HG03280 (cell line): ENCODE results near the gene ITPRIPL2.

Source experiments
- ATAC-seq: cut with Tn5 transposase; IDR thresholded peaks from one replicate; pipeline ENCODE4 v1.9.1; 2021; ENCODE audit warnings: mild to moderate bottlenecking, moderate library complexity; ENCODE audit not compliant: unreplicated experiment

Gene ITPRIPL2

GRCh38 chr16:19093631-19094541 lies 19.9 kb upstream of the ITPRIPL2 start:
- no peak for ATAC-seq

DNA sequence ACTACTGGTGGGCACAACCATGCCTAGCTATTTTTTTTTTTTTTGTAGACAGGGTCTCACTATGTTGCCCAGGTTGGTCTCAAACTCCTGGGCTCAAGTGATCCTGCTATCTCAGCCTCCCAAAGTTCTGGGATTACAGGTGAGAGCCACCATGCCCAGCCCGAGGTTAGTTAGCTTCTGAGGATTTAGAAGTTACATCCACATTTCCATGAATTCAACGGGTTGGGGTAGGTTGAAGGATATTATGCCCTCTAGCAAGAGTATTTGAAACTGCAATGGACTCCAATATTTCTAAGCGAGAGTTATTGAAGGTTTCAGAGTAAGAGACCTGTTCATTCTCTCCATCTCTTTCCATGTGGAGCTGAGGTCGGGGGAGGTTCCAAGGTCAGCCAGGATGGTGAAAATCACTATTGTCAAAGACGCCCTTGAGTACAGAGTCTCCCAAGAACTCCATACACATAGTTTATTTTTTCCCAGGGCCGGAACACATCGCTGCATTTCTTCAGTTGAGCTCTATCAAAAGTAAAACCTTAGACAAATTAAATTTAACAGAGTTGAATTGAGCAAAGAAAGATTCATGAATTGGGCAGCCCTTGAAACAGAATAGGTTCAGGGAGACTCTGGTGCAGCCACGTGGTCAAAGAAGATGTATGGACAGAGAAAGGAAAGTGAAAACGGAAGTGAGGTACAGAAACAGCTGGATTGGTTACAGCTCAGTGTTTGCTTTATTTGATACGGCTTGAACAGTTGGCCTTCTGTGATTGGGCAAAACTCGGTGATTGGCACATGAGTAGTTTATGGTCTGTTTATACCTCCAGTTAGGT lies 19.0 kb upstream of the ITPRIPL2 start:
- no peak for ATAC-seq

GRCh38 chr16:19095654-19096053 lies 18.1 kb upstream of the ITPRIPL2 start:
- ATAC-seq, result no peak

DNA sequence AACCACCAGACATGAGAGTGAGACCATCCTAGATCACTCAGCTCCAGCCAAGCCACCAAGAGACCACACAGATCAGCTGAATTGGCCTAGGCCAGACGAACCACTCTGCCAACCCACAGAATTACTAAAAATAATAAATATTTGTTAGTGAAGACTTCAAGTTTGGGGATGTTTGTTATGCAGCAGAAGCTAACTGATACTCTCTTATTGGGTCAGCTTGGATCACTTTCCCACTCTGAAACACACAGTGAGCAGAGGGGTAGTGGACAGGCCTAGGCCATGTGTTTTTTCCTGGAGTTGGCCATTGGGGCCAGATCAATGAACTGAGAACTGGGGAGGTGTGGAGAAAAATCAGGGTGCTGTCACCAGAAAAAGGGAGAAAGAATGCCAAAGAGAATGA lies 15.6 kb upstream of the ITPRIPL2 start:
- ATAC-seq, result no peak

DNA sequence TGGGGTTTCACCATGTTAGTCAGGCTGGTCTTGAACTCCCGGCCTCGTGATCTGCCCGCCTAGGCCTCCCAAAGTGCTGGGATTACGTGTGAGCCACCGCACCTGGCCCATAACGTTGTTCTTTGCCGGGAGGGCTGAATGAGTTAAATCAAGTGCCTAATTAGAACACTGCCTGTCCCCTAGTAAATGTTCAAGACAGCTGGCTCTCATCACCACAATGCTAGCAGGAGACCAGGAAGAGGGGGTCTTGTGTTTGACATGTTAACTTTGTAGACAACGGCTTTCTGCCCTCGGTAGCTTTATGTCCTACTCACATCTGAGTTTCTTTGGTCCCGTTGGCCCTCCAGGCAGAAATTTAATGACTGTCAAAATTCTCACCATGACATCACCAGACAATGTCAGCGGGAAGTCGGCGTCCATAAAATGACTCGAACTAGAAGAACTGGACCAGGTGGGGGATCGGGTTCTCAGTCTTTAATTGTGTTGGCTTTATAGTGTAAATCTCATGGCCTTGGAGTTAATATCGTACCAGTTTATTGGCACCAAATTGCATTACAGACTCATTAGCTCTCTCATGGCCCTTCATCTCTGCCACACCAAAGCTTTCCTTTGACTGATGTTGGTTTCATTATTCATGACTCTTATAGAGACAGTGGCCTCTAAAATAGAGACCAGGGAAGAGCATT lies 11.4 kb upstream of the ITPRIPL2 start:
- ATAC-seq, result no peak

GRCh38 chr16:19104607-19105006 lies 9.2 kb upstream of the ITPRIPL2 start:
- ATAC-seq, result no peak

- ATAC-seq, result no peak
Observed at GRCh38 chr16:19105131-19105530, 8.6 kb upstream of the ITPRIPL2 start.

DNA sequence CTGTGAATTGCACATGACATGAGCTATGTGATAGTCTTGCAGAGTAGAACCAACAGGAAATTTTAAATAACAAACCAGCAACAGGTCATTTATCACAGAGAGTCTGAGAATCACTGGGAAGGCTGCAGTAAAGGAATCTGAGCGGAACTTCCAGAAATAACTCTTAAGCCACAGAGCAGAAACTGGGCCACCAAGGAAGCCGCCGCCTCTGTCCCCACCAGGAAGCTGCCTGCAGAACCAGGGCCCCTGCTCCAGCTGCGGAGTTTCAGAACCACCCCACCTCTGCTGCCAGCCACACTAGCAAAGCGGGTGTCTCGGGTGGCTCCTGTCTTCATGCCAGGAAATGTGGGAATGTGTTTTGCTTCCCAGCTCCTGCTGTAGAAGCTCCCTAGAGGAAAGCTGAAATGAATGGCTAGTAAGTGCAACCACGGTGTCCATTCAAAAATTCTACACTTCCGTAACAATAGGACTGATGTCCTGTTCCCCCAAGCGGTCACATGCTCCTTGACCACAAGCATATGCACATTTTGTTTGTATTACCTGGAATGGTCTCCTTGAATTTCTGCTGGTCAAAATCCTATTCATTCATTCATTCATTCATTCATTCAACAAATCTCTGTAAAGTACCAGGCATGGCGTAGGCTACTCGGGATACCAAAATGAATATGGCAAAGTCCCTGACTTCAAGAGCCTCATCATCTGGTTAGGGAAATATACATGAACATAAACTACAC lies 7.7 kb upstream of the ITPRIPL2 start:
- ATAC-seq, result no peak

- no peak for ATAC-seq
Observed at GRCh38 chr16:19106625-19107020, 7.1 kb upstream of the ITPRIPL2 start.

DNA sequence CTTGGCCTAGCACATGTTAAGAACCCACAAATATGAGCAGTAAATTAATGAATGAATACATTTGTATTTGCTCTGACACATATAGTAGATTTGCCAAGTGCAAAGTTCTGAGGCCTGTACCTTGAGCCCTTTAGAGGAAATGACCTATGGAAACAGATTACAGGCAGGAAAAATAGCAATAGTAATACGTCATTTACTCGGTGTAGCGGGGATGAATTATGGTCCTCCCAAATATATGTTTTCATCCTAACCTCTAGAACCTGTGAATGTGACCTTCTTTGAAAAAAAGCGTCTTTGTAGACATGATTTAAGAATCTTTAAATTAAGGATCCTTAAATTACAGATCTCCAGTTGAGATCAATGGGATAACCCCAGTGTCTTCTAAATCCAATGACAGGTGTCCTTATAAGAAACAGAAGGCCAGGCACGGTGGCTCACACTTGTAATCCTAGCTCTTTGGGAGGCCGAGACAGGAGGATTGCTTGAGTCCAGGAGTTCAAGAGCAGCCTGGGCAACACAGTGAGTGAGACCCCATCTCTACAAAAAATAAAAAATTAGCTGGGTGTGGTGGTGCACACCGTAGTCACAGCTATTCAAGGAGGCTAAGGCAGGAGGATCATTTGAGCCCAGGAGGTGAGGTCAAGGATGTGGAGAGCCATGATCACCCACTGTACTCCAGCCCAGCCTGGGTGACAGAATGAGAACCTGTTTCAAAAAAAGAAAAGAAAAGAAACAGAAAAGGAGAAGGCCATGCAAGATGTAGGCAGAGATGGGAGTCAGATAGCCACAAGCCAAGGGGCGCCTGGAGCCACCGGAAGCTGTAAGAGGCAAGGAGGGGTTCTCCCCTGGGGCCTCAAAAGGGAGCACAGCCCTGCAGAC lies 5.1 kb upstream of the ITPRIPL2 start:
- no peak for ATAC-seq

DNA sequence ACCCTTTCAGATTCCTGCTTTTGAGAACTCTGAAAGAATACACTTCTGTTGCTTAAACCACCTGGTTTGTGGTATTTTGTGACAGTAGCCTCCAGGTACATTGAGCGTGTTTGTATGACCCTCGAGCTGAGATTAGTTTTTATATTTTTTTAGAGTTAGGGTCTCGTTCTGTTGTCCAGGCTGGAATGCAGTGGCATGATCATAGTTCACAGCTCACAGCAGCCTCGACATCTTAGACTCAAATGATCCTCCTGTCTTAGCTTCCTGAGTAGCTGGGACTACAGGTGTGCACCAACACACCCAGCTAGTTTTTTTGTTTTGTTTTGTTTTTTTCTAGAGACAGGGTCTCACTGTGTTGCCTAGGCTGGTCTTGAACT lies 4.5 kb upstream of the ITPRIPL2 start:
- no peak for ATAC-seq

DNA sequence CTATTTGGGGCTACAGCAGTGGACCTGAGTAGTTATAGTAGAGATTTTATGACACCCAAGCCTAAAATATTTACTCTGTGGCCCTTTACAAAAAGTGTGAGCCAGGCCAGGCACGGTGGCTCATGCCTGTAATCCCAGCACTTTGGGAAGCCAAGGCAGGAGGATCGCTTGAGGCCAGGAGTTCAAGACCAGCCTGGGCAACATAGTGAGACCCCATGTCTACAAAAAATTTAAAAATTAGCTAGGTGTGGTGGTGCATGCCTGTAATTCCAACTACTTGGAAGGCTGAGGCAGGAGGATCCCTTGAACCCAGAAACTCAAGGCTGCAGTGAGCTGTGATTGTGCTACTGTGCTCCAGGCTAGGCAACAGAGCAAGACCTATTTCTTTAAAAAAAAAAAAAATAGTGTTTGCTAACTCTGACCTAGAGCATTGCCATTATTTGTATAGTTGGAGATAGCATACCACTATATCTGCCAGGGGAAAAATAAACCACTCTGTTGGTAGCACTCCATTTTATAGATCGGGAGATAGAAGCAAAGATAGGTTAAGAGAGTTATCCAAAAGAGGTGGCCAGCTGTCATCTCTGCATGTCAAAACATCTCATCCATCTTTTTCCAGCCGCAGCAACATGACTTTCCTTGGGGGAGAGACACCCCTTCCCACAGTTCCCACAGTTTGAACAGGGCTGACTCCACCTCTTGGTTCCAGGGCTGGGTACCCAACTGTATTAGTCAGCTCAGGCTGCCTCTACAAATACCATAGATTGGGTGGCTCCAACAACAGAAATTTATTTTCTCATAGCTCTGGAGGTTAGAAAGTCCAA lies 3.0 kb upstream of the ITPRIPL2 start:
- no peak for ATAC-seq

DNA sequence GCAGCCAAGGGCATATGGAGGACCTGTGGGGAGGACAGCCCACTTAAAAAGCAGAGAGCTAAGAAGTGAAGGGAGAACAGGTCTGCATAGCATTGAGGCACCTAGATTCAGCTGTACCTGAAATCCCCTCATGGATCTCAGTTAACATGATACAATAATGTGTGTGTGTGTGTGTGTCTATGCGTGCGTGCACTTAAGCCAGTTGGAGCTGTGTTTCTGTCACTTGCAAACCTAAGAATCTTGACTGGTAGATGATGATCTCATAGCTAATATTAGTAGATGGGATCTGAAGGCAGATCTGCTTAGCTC lies 1.7 kb upstream of the ITPRIPL2 start:
- no peak for ATAC-seq

DNA sequence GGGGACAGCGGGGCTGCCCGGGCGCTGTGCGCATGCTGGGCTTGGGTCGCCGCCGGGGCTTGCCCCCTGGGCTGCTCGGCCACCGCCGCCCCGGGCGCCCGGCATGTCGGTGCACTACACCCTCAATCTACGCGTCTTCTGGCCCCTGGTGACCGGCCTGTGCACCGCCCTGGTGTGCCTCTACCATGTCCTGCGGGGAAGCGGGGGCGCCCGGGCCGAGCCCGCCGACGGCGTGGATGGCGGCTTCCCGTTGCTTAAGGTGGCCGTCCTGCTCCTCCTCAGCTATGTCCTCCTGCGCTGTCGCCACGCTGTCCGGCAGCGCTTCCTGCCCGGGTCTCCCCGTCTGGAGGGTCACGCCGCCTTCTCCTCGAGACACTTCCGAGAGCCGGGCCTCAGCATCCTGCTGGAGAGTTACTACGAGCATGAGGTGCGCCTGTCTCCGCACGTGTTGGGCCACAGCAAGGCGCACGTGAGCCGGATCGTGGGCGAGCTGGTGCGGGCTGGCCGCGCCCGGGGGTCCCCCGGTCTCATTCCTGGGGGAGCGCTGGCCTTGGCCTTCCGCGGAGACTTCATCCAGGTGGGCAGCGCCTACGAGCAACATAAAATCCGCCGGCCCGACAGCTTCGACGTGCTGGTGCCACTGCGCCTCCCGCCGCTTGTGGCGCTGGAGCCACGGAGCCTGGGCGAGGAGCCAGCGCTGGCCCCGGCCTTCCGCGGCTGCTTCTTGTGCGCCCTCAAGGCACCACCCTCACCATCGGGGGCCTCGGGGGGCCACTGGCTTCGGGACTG lies 789 bp downstream of the ITPRIPL2 start:
- ATAC-seq, result peak; percentile 22

- no peak for ATAC-seq
Observed at GRCh38 chr16:19115148-19116021, 1.6 kb downstream of the ITPRIPL2 start.

- no peak for ATAC-seq
Observed at GRCh38 chr16:19116711-19117449, 3.1 kb downstream of the ITPRIPL2 start.
